ENCODE results near the gene NUP85. TPM values are rescaled to one million over a fixed set of nuclear protein-coding genes. Genes with fewer than 3 reads are reported as not detected.

The NUP85 gene
- total RNA-seq, 1 donor from 2014 or later, result 63.7 TPM

- Histone ChIP-seq H3K4me3 (no peak overlapping the region), H3K4me1 (peaks cover 9% of the 10 kb centered on the region), H3K36me3 (peaks cover 68% of the 10 kb centered on the region), H3K9me3 (no peaks in the 10 kb centered on the region), H3K27ac (peak overlapping the region; percentile 73), H3K27me3 (no peaks in the 10 kb centered on the region)
- DNase-seq (peak; percentile 68), ATAC-seq (peak; percentile 87)
- TF ChIP-seq CTCF (IDR thresholded peaks at IDR 0.05), result no peak
- intact Hi-C loops (cut with DNase I), result no loop called here
Measured at GRCh38 chr17:75228305-75228704, 22.8 kb downstream of the NUP85 start.

GRCh38 chr17:75228847-75229246 is 23.4 kb downstream of the NUP85 start:
- peak; percentile 70 for DNase-seq
- H3K36me3 ChIP-seq, result peaks cover 67% of the 10 kb centered on the region

GRCh38 chr17:75231071-75231470 is 25.6 kb downstream of the NUP85 start:
- Histone ChIP-seq H3K27ac (no peak overlapping the region), H3K36me3 (peaks cover 76% of the 10 kb centered on the region), H3K4me1 (peaks cover 9% of the 10 kb centered on the region), H3K4me3 (no peak overlapping the region), H3K27me3 (no peaks in the 10 kb centered on the region), H3K9me3 (no peaks in the 10 kb centered on the region)
- DNase-seq, result no peak
- no peak for TF ChIP-seq CTCF (IDR thresholded peaks at IDR 0.05)
- intact Hi-C loops (cut with DNase I), result no loop called here
- no peak for ATAC-seq

More at GRCh38 chr17:75228847-75229246, 23.4 kb downstream of the NUP85 start:
- H3K4me3 ChIP-seq, result no peak overlapping the region
- peaks cover 9% of the 10 kb centered on the region for H3K4me1 ChIP-seq
- H3K9me3 ChIP-seq, result no peaks in the 10 kb centered on the region
- H3K27me3 ChIP-seq, result no peaks in the 10 kb centered on the region
- peak overlapping the region; percentile 73 for H3K27ac ChIP-seq
- TF ChIP-seq CTCF (IDR thresholded peaks at IDR 0.05), result no peak
- ATAC-seq, result peak; percentile 70
- intact Hi-C loops (cut with DNase I), result no loop called here

GRCh38 chr17:75231741-75232464 is 26.4 kb downstream of the NUP85 start:
- no peak for ATAC-seq

GRCh38 chr17:75232786-75233185 is 27.3 kb downstream of the NUP85 start:
- peaks cover 82% of the 10 kb centered on the region for H3K36me3 ChIP-seq
- no peaks in the 10 kb centered on the region for H3K27me3 ChIP-seq
- TF ChIP-seq CTCF (IDR thresholded peaks at IDR 0.05), result no peak
- DNase-seq (no peak), ATAC-seq (no peak)
- intact Hi-C loops (cut with DNase I), result no loop called here
- no peak overlapping the region for H3K27ac ChIP-seq
- no peaks in the 10 kb centered on the region for H3K9me3 ChIP-seq
- peaks cover 9% of the 10 kb centered on the region for H3K4me1 ChIP-seq
- H3K4me3 ChIP-seq, result no peak overlapping the region

More at GRCh38 chr17:75231741-75232464, 26.4 kb downstream of the NUP85 start:
- intact Hi-C loops (cut with DNase I), result no loop called here
- Histone ChIP-seq H3K4me1 (peaks cover 9% of the 10 kb centered on the region), H3K36me3 (peaks cover 76% of the 10 kb centered on the region), H3K27me3 (no peaks in the 10 kb centered on the region), H3K9me3 (no peaks in the 10 kb centered on the region), H3K4me3 (no peak overlapping the region), H3K27ac (no peak overlapping the region)
- no peak for TF ChIP-seq CTCF (IDR thresholded peaks at IDR 0.05)
- DNase-seq, result no peak
